ENCODE results near the gene PDE4D. TPM values are rescaled to one million over a fixed set of nuclear protein-coding genes. Genes with fewer than 3 reads are reported as not detected.

The PDE4D gene
- total RNA-seq, 1 donor from 2014 or later = 14.2 TPM

DNA sequence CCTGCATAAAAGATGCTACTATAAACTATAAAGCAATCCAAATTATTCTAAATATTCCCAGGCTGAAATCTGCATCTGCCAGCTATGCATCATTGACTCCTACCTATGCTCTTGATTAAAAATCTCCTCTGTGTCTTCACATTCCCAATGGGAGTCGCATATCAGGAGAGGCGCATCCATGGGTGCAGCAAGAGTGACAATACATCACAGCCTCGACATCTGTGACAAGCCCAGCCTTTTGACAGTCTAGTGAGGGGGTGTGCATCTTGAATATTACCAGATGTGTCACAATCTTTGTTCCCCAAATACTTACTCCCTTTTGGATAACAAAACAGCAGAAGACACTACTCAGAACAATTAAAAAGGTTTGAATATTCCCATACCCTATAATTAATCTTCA lies 171.8 kb downstream of the PDE4D start:
- Mint-ChIP-seq H3K27ac (ENCODE audit: unreplicated experiment) (no peak overlapping the region), H3K36me3 (ENCODE audit: low read depth, unreplicated experiment) (no peaks in the 10 kb centered on the region), H3K27me3 (ENCODE audit: low read depth, unreplicated experiment) (no peaks in the 10 kb centered on the region), H3K9me3 (ENCODE audit: unreplicated experiment) (peaks cover 1% of the 10 kb centered on the region), H3K4me1 (ENCODE audit: low read depth, unreplicated experiment) (no peaks in the 10 kb centered on the region), H3K4me3 (ENCODE audit: unreplicated experiment) (no peak overlapping the region)
- peaks cover 3% of the 10 kb centered on the region for H4K20me1 ChIP-seq (ENCODE audit: insufficient read depth, low read length)
- H3K27ac ChIP-seq (ENCODE audit: low read depth, low read length) = no peak overlapping the region
- no peak overlapping the region for H2AFZ ChIP-seq (ENCODE audit: low read depth, low read length)
- FAIRE-seq = no peak
- H3K27me3 ChIP-seq (ENCODE audit: insufficient read depth, low read length) = no peaks in the 10 kb centered on the region
- no peak overlapping the region for H3K4me3 ChIP-seq (ENCODE audit: insufficient read depth, low read depth, low read length)
- H3K79me2 ChIP-seq (ENCODE audit: insufficient read depth, low read length) = no peaks in the 10 kb centered on the region
- no peak overlapping the region for H3K9ac ChIP-seq (ENCODE audit: low read length)
- H3K9me3 ChIP-seq (ENCODE audit: insufficient read depth, low read depth, low read length) = no peaks in the 10 kb centered on the region
- no peak overlapping the region for H3K4me2 ChIP-seq (ENCODE audit: low read length)
- TF ChIP-seq CTCF (IDR thresholded peaks at IDR 0.05; ENCODE audit: insufficient read depth, low read depth, low read length) (no peak), EZH2 (IDR thresholded peaks at IDR 0.05; ENCODE audit: insufficient read depth, low read length) (no peak)
- DNase-seq (ENCODE audit: low read depth) = no peak
- peaks cover 4% of the 10 kb centered on the region for H3K4me1 ChIP-seq (ENCODE audit: insufficient read depth, low read length)
- no peaks in the 10 kb centered on the region for H3K36me3 ChIP-seq (ENCODE audit: insufficient read depth, low read length)

DNA sequence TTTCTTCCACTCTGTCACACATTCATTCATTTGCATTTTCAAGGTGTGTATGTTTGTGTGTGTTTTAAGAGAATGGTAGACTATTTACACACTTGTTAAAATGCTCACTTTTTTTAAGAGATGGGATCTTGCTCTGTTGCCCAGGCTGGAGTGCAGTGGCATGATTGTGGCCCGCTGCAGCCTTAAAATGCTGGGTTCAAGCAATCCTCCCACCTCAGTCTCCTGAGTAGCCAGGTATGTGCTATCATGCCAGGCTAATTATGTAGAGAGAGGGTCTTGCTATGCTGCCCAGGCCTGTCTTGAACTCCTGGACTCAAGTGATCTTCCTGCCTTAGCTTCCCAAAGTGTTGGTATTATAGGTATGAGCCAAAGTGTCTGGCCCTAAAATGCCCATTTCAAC lies 173.5 kb downstream of the PDE4D start:
- no peaks in the 10 kb centered on the region for H3K27me3 Mint-ChIP-seq (ENCODE audit: low read depth, unreplicated experiment)
- Histone ChIP-seq H2AFZ (ENCODE audit: low read depth, low read length) (no peak overlapping the region), H3K9me3 (ENCODE audit: insufficient read depth, low read depth, low read length) (no peaks in the 10 kb centered on the region), H4K20me1 (ENCODE audit: insufficient read depth, low read length) (peaks cover 3% of the 10 kb centered on the region), H3K4me3 (ENCODE audit: insufficient read depth, low read depth, low read length) (no peak overlapping the region), H3K36me3 (ENCODE audit: insufficient read depth, low read length) (no peaks in the 10 kb centered on the region), H3K4me2 (ENCODE audit: low read length) (no peak overlapping the region), H3K27me3 (ENCODE audit: insufficient read depth, low read length) (no peaks in the 10 kb centered on the region), H3K27ac (ENCODE audit: low read depth, low read length) (no peak overlapping the region), H3K9ac (ENCODE audit: low read length) (no peak overlapping the region), H3K79me2 (ENCODE audit: insufficient read depth, low read length) (no peaks in the 10 kb centered on the region), H3K4me1 (ENCODE audit: insufficient read depth, low read length) (peaks cover 4% of the 10 kb centered on the region)
- H3K4me1 Mint-ChIP-seq (ENCODE audit: low read depth, unreplicated experiment) = no peaks in the 10 kb centered on the region
- FAIRE-seq (no peak), DNase-seq (ENCODE audit: low read depth) (no peak)
- no peak overlapping the region for H3K27ac Mint-ChIP-seq (ENCODE audit: unreplicated experiment)
- H3K4me3 Mint-ChIP-seq (ENCODE audit: unreplicated experiment) = no peak overlapping the region
- peaks cover 3% of the 10 kb centered on the region for H3K36me3 Mint-ChIP-seq (ENCODE audit: low read depth, unreplicated experiment)
- no peak for TF ChIP-seq EZH2 (IDR thresholded peaks at IDR 0.05; ENCODE audit: insufficient read depth, low read length)
- no peak for TF ChIP-seq CTCF (IDR thresholded peaks at IDR 0.05; ENCODE audit: insufficient read depth, low read depth, low read length)
- H3K9me3 Mint-ChIP-seq (ENCODE audit: unreplicated experiment) = peaks cover 4% of the 10 kb centered on the region

DNA sequence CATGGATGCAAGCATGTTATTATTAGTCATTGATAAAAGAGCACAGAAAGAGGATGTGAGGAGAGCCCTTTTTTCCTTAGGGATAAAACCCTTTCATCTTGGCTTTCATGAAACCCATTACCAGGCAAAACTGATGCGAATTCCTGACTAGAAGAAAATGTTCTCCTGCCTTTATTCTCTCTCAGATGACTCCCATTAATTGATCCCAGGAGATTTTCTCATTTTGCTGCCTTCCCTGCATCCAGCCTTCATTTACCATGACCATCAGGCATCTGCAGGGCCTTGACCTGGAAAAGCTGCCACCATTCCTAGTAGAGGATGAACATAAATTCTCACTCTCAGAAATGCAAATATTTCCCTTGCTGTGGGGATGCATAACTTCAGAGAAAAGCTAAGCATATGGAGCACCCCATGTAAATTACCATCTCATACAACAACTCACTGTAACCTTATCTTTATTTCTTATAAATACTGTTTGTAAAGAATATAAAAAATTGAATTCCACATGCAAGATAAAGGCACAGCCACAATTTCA lies 176.5 kb downstream of the PDE4D start:
- no peak overlapping the region for H3K4me3 Mint-ChIP-seq (ENCODE audit: unreplicated experiment)
- no peak overlapping the region for H3K27ac Mint-ChIP-seq (ENCODE audit: unreplicated experiment)
- no peaks in the 10 kb centered on the region for H3K79me2 ChIP-seq (ENCODE audit: insufficient read depth, low read length)
- no peaks in the 10 kb centered on the region for H4K20me1 ChIP-seq (ENCODE audit: insufficient read depth, low read length)
- H3K4me1 Mint-ChIP-seq (ENCODE audit: low read depth, unreplicated experiment) = no peaks in the 10 kb centered on the region
- H3K4me3 ChIP-seq (ENCODE audit: insufficient read depth, low read depth, low read length) = no peak overlapping the region
- no peak for FAIRE-seq
- no peak for DNase-seq (ENCODE audit: low read depth)
- H2AFZ ChIP-seq (ENCODE audit: low read depth, low read length) = no peak overlapping the region
- no peaks in the 10 kb centered on the region for H3K4me1 ChIP-seq (ENCODE audit: insufficient read depth, low read length)
- no peaks in the 10 kb centered on the region for H3K27me3 Mint-ChIP-seq (ENCODE audit: low read depth, unreplicated experiment)
- no peak overlapping the region for H3K4me2 ChIP-seq (ENCODE audit: low read length)
- no peak overlapping the region for H3K9ac ChIP-seq (ENCODE audit: low read length)
- no peak overlapping the region for H3K27ac ChIP-seq (ENCODE audit: low read depth, low read length)
- peaks cover 12% of the 10 kb centered on the region for H3K9me3 Mint-ChIP-seq (ENCODE audit: unreplicated experiment)
- TF ChIP-seq EZH2 (IDR thresholded peaks at IDR 0.05; ENCODE audit: insufficient read depth, low read length) = no peak
- no peak for TF ChIP-seq CTCF (IDR thresholded peaks at IDR 0.05; ENCODE audit: insufficient read depth, low read depth, low read length)
- H3K27me3 ChIP-seq (ENCODE audit: insufficient read depth, low read length) = no peaks in the 10 kb centered on the region
- peaks cover 7% of the 10 kb centered on the region for H3K36me3 Mint-ChIP-seq (ENCODE audit: low read depth, unreplicated experiment)
- H3K36me3 ChIP-seq (ENCODE audit: insufficient read depth, low read length) = no peaks in the 10 kb centered on the region
- H3K9me3 ChIP-seq (ENCODE audit: insufficient read depth, low read depth, low read length) = peaks cover 3% of the 10 kb centered on the region

Measured in astrocyte (in vitro differentiated cells and primary cell).